T-helper 1 cell treated with Interleukin-12 subunit alpha and Interleukin-12 subunit beta and Interleukin-4 antibody, amounts not matched to agents 30 μg/mL and 1 μg/mL, for 36 hours (primary cell): Measurements from ENCODE around the gene ABHD17A.

Source experiments
- H3K27ac Mint-ChIP-seq: one replicate; pipeline ENCODE4 v1.8.0; 2021; ENCODE audit warnings: mild to moderate bottlenecking, mixed read lengths
- H3K27me3 Mint-ChIP-seq: one replicate; pipeline ENCODE4 v1.8.0; 2021; ENCODE audit warnings: low read depth, mixed read lengths
- H3K36me3 Mint-ChIP-seq: one replicate; pipeline ENCODE4 v1.8.0; 2021; ENCODE audit warnings: low read depth, mixed read lengths
- H3K4me1 Mint-ChIP-seq: one replicate; pipeline ENCODE4 v1.8.0; 2021; ENCODE audit warnings: low read depth, mixed read lengths
- H3K4me3 Mint-ChIP-seq: one replicate; pipeline ENCODE4 v1.8.0; 2021; ENCODE audit warnings: mild to moderate bottlenecking, moderate library complexity, mixed read lengths
- H3K9me3 Mint-ChIP-seq: one replicate; pipeline ENCODE4 v1.8.0; 2021; ENCODE audit warnings: mixed read lengths

Gene ABHD17A

GRCh38 chr19:1850809-1851653 lies 34.3 kb downstream of the ABHD17A start:
- H3K9me3 Mint-ChIP-seq, result no peaks in the 10 kb centered on the region
- H3K4me1 Mint-ChIP-seq, result peaks cover 45% of the 10 kb centered on the region
- H3K4me3 Mint-ChIP-seq, result peak overlapping the region; percentile 21
- no peak overlapping the region for H3K27ac Mint-ChIP-seq
- H3K36me3 Mint-ChIP-seq, result peaks cover 6% of the 10 kb centered on the region
- H3K27me3 Mint-ChIP-seq, result no peaks in the 10 kb centered on the region

GRCh38 chr19:1849886-1850398 lies 35.4 kb downstream of the ABHD17A start:
- Mint-ChIP-seq H3K9me3 (no peaks in the 10 kb centered on the region), H3K27ac (no peak overlapping the region), H3K4me3 (no peak overlapping the region), H3K4me1 (peaks cover 41% of the 10 kb centered on the region), H3K36me3 (peaks cover 9% of the 10 kb centered on the region), H3K27me3 (no peaks in the 10 kb centered on the region)

- peaks cover 9% of the 10 kb centered on the region for H3K36me3 Mint-ChIP-seq
- no peaks in the 10 kb centered on the region for H3K27me3 Mint-ChIP-seq
- no peaks in the 10 kb centered on the region for H3K9me3 Mint-ChIP-seq
- peaks cover 38% of the 10 kb centered on the region for H3K4me1 Mint-ChIP-seq
- H3K27ac Mint-ChIP-seq, result peak overlapping the region; percentile 80
- H3K4me3 Mint-ChIP-seq, result no peak overlapping the region
These were observed 36.2 kb downstream of the ABHD17A start for GRCh38 chr19:1849132-1849474.

- Mint-ChIP-seq H3K9me3 (no peaks in the 10 kb centered on the region), H3K4me3 (peak within 1 kb of the TSS; percentile 93), H3K36me3 (peaks cover 9% of the 10 kb centered on the region), H3K27me3 (no peaks in the 10 kb centered on the region), H3K4me1 (peaks cover 38% of the 10 kb centered on the region), H3K27ac (peak within 1 kb of the TSS; percentile 92)
These were observed 36.7 kb downstream of the ABHD17A start, which contains the start of gene REXO1 for GRCh38 chr19:1848399-1849131. REXO1 (minus strand) TSS chr19:1848483; CDS start chr19:1848358, 125 bp downstream.

DNA sequence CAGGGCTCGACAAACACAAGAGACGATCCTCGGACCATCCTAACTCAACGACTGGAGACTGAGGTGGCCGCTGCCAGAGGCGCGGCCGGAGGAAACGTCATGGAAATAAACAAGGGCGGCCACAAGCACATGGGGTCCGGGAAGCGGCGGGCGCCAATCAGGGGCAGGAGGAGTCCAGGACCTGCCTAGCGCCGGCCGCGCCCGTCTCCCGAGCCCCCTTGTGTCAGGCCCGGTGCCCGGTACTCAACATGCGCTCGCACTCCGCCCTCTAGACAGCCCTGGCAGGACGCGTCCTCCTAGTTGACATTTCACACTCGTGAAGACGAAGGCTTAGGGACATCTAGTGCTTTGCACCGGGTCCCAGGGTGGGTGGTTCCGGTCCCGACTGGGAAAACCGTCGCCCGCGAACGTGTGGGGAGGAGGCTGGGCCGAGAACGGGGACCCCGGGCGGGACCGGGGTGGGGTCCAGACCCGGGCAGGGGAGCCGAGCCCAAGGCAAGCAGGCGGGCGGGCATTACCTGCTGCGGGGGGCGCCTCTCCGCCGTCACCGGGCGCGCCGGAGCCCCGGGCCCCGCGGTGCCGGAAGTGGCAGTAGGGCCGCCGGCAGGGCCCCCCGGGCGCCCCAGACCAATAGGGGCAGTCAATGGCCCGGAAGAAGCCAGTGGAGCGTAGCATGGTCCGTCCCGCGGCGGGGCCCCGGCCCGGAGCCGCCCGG lies 37.5 kb downstream of the ABHD17A start:
- H3K4me3 Mint-ChIP-seq, result peak overlapping the region; percentile 93
- H3K4me1 Mint-ChIP-seq, result peaks cover 32% of the 10 kb centered on the region
- peaks cover 7% of the 10 kb centered on the region for H3K36me3 Mint-ChIP-seq

GRCh38 chr19:1847348-1847683 lies 38.0 kb downstream of the ABHD17A start:
- H3K27ac Mint-ChIP-seq, result peak overlapping the region; percentile 92
- no peaks in the 10 kb centered on the region for H3K9me3 Mint-ChIP-seq
- no peaks in the 10 kb centered on the region for H3K27me3 Mint-ChIP-seq
- peak overlapping the region; percentile 93 for H3K4me3 Mint-ChIP-seq
- H3K36me3 Mint-ChIP-seq, result peaks cover 7% of the 10 kb centered on the region
- H3K4me1 Mint-ChIP-seq, result peaks cover 32% of the 10 kb centered on the region

More for the DNA sequence above, 37.5 kb downstream of the ABHD17A start:
- Mint-ChIP-seq H3K9me3 (no peaks in the 10 kb centered on the region), H3K27ac (peak overlapping the region; percentile 92), H3K27me3 (no peaks in the 10 kb centered on the region)

- Mint-ChIP-seq H3K4me3 (peak overlapping the region; percentile 93), H3K27ac (peak overlapping the region; percentile 92), H3K4me1 (peaks cover 33% of the 10 kb centered on the region), H3K36me3 (peaks cover 7% of the 10 kb centered on the region), H3K9me3 (no peaks in the 10 kb centered on the region), H3K27me3 (no peaks in the 10 kb centered on the region)
These were observed 38.6 kb downstream of the ABHD17A start for GRCh38 chr19:1846517-1847204.

DNA sequence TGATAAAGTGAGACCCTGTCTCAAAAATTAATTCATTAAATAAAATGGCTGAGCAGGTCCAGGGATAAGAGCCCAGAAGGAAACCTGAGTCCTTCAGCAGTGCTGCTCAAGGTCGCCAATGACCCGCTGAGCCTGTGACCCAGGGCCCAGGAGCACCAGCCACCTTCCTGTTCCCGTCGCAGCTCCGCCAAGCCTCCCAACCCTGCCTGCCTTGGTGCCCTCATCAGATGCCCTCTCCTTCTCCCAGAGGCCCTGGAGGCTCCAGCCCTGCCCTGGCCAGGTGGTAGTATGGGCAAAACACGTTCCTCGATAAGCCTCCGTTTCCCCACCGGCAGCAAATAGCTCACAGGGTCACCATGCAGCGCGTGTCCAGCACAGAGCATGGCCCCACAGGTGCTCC lies 39.7 kb downstream of the ABHD17A start:
- Mint-ChIP-seq H3K27me3 (no peaks in the 10 kb centered on the region), H3K36me3 (peaks cover 7% of the 10 kb centered on the region), H3K4me1 (peaks cover 28% of the 10 kb centered on the region), H3K9me3 (no peaks in the 10 kb centered on the region), H3K4me3 (no peak overlapping the region), H3K27ac (no peak overlapping the region)

DNA sequence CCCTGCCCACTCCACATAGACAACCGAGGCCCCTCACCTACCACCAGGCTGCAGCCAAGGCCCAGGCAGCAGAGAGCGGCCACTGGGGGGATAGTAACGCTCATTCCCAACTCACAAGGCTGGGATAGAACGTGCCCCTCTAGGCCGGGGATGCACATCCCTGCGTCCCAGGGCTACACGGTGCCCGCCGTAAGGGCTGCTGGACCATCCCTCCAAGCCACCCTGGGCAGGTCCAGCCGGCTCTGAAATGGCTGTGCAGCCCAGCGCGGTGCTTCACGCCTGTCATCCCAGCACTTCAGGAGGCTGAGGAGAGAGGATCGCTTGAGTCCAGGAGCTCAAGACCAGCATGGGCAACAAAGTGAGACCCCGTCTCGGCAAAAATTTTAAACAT lies 40.2 kb downstream of the ABHD17A start:
- Mint-ChIP-seq H3K4me3 (peak overlapping the region; percentile 14), H3K4me1 (peaks cover 31% of the 10 kb centered on the region), H3K9me3 (no peaks in the 10 kb centered on the region), H3K27ac (no peak overlapping the region), H3K27me3 (no peaks in the 10 kb centered on the region), H3K36me3 (peaks cover 7% of the 10 kb centered on the region)

GRCh38 chr19:1844513-1845124 lies 40.7 kb downstream of the ABHD17A start:
- Mint-ChIP-seq H3K4me3 (peak overlapping the region; percentile 14), H3K4me1 (peaks cover 27% of the 10 kb centered on the region), H3K27ac (no peak overlapping the region), H3K9me3 (no peaks in the 10 kb centered on the region), H3K27me3 (no peaks in the 10 kb centered on the region), H3K36me3 (peaks cover 7% of the 10 kb centered on the region)

GRCh38 chr19:1843646-1844394 lies 41.5 kb downstream of the ABHD17A start:
- H3K27ac Mint-ChIP-seq, result no peak overlapping the region
- H3K9me3 Mint-ChIP-seq, result no peaks in the 10 kb centered on the region
- no peak overlapping the region for H3K4me3 Mint-ChIP-seq
- H3K4me1 Mint-ChIP-seq, result peaks cover 26% of the 10 kb centered on the region
- H3K36me3 Mint-ChIP-seq, result peaks cover 7% of the 10 kb centered on the region
- H3K27me3 Mint-ChIP-seq, result no peaks in the 10 kb centered on the region

DNA sequence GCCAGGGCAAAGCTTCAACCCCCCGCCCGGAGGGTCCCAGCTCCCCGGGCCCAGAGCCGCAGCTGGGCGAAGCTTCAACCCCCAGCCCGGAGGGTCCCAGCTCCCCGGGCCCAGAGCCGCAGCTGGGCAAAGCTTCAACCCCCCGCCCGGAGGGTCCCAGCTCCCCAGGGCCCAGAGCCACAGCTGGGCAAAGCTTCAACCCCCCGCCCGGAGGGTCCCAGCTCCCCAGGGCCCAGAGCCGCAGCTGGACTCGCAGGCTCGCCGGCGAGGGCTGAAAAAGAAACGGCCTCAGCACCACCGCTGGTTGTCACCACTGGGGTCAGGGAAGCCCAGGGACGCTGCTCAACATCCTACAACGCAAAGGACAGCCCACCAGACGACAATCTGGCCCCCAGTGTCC lies 42.2 kb downstream of the ABHD17A start:
- peaks cover 7% of the 10 kb centered on the region for H3K36me3 Mint-ChIP-seq
- no peak overlapping the region for H3K27ac Mint-ChIP-seq
- H3K4me3 Mint-ChIP-seq, result no peak overlapping the region
- no peaks in the 10 kb centered on the region for H3K9me3 Mint-ChIP-seq
- H3K27me3 Mint-ChIP-seq, result no peaks in the 10 kb centered on the region
- H3K4me1 Mint-ChIP-seq, result peaks cover 24% of the 10 kb centered on the region

- Mint-ChIP-seq H3K27me3 (no peaks in the 10 kb centered on the region), H3K4me3 (no peak overlapping the region), H3K9me3 (no peaks in the 10 kb centered on the region), H3K4me1 (peaks cover 13% of the 10 kb centered on the region), H3K36me3 (peaks cover 6% of the 10 kb centered on the region), H3K27ac (no peak overlapping the region)
These were observed 43.9 kb downstream of the ABHD17A start for GRCh38 chr19:1841209-1841924.
